Neural progenitor cell (in vitro differentiated cells): Measurements from ENCODE around the gene ARSA. TPM values are rescaled to one million over a fixed set of nuclear protein-coding genes. Genes with fewer than 3 reads are reported as not detected.

ENCODE experiments used
- DNase-seq: peaks from one replicate; pipeline ENCODE4 v3.0.0-alpha.2; 2016; ENCODE audit warnings: low spot score
- H2AFZ ChIP-seq: fragments of 200-600 bp; sonication (generic); replicated peaks from 2 replicates; pipeline ENCODE4 v1.6.1; 2016; ENCODE audit warnings: antibody characterized with exemption
- H3F3A ChIP-seq: fragments of 200-600 bp; sonication (generic); 2 replicates; pipeline ENCODE4 v1.6.1; 2016; ENCODE audit warnings: antibody characterized with exemption, low read depth
- H3K27ac ChIP-seq: fragments of 200-600 bp; sonication (generic); 2 replicates; pipeline ENCODE4 v1.5.1; 2016; ENCODE audit warnings: mild to moderate bottlenecking
- H3K27me3 ChIP-seq: fragments of 200-600 bp; sonication (generic); 2 replicates; pipeline ENCODE4 v1.6.1; 2016; ENCODE audit warnings: mild to moderate bottlenecking, moderate library complexity
- H3K36me3 ChIP-seq: fragments of 200-600 bp; sonication (generic); 2 replicates; pipeline ENCODE4 v1.5.1; 2016
- H3K4me1 ChIP-seq: fragments of 200-600 bp; sonication (generic); 2 replicates; pipeline ENCODE4 v1.6.1; 2016; ENCODE audit warnings: mixed run types
- H3K4me2 ChIP-seq: fragments of 200-600 bp; sonication (generic); 2 replicates; pipeline ENCODE4 v1.6.1; 2016
- H3K4me3 ChIP-seq: fragments of 200-600 bp; sonication (generic); 2 replicates; pipeline ENCODE4 v1.5.1; 2016
- H3K79me2 ChIP-seq: fragments of 200-600 bp; sonication (generic); 2 replicates; pipeline ENCODE4 v1.6.1; 2016; ENCODE audit warnings: low read depth
- H3K9ac ChIP-seq: fragments of 200-600 bp; sonication (generic); 2 replicates; pipeline ENCODE4 v1.6.1; 2016
- H3K9me3 ChIP-seq: fragments of 200-600 bp; sonication (generic); 2 replicates; pipeline ENCODE4 v1.5.1; 2016; ENCODE audit warnings: low read depth
- H4K20me1 ChIP-seq: fragments of 200-600 bp; sonication (generic); 2 replicates; pipeline ENCODE4 v1.6.1; 2016; ENCODE audit warnings: low read depth
- H3K27ac Mint-ChIP-seq: 3 replicates; pipeline ENCODE4 v1.8.0; 2021; ENCODE audit warnings: mixed read lengths
- H3K27me3 Mint-ChIP-seq: 2 replicates; pipeline ENCODE4 v1.8.0; 2022; ENCODE audit warnings: low read depth, mild to moderate bottlenecking, inconsistent platforms, moderate library complexity, mixed read lengths; ENCODE audit not compliant: insufficient read depth
- H3K36me3 Mint-ChIP-seq: 3 replicates; pipeline ENCODE4 v1.8.0; 2021; ENCODE audit warnings: mixed read lengths
- H3K4me1 Mint-ChIP-seq: 3 replicates; pipeline ENCODE4 v1.8.0; 2021; ENCODE audit warnings: mixed read lengths
- H3K4me3 Mint-ChIP-seq: 3 replicates; pipeline ENCODE4 v1.8.0; 2021; ENCODE audit warnings: mild to moderate bottlenecking, moderate library complexity, mixed read lengths
- H3K9me3 Mint-ChIP-seq: 3 replicates; pipeline ENCODE4 v1.8.0; 2020; ENCODE audit warnings: mixed read lengths
- CTCF ChIP-seq: fragments of 200-600 bp; sonication (generic); IDR thresholded peaks from 2 replicates; pipeline ENCODE4 v1.5.1; 2017; ENCODE audit warnings: antibody characterized with exemption, mild to moderate bottlenecking
- EZH2 ChIP-seq: fragments of 200-600 bp; sonication (generic); IDR thresholded peaks from 2 replicates; pipeline ENCODE4 v1.6.1; 2017; ENCODE audit warnings: antibody characterized with exemption, mild to moderate bottlenecking, moderate library complexity
- EZH2phosphoT487 ChIP-seq: fragments of 200-600 bp; sonication (generic); IDR thresholded peaks from 2 replicates; pipeline ENCODE4 v1.6.1; 2017; ENCODE audit warnings: antibody characterized with exemption
- total RNA-seq: library from RNA; depleted of rRNA; stranded (reverse); fragments of >200 nt; gene quantifications from 2 replicates; pipeline ENCODE4 v1.2.3, GENCODE V29; 2015; ENCODE audit warnings: low replicate concordance

ARSA gene
- total RNA-seq, 1 donor from 2014 or later = 4.2 TPM

GRCh38 chr22:50624347-50625130, 3.4 kb downstream of the ARSA start:
- no peak overlapping the region for H3K27ac ChIP-seq
- no peak overlapping the region for H3K4me3 ChIP-seq
- H3K9me3 ChIP-seq = no peaks in the 10 kb centered on the region
- H2AFZ ChIP-seq = no peak overlapping the region
- H3K9ac ChIP-seq = no peak overlapping the region
- H4K20me1 ChIP-seq = peaks cover 4% of the 10 kb centered on the region
- no peaks in the 10 kb centered on the region for H3K9me3 Mint-ChIP-seq
- no peaks in the 10 kb centered on the region for H3K36me3 Mint-ChIP-seq
- H3K4me2 ChIP-seq = no peak overlapping the region
- TF ChIP-seq EZH2 = no peak
- no peak for TF ChIP-seq EZH2phosphoT487
- TF ChIP-seq CTCF = no peak
- peaks cover 2% of the 10 kb centered on the region for H3K27me3 Mint-ChIP-seq
- no peak overlapping the region for H3K27ac Mint-ChIP-seq
- no peak overlapping the region for H3K4me3 Mint-ChIP-seq
- H3F3A ChIP-seq = peaks cover 28% of the 10 kb centered on the region
- no peak for DNase-seq
- peaks cover 20% of the 10 kb centered on the region for H3K4me1 ChIP-seq
- H3K36me3 ChIP-seq = no peaks in the 10 kb centered on the region
- peaks cover 38% of the 10 kb centered on the region for H3K4me1 Mint-ChIP-seq
- H3K27me3 ChIP-seq = peaks cover 20% of the 10 kb centered on the region
- H3K79me2 ChIP-seq = no peaks in the 10 kb centered on the region

GRCh38 chr22:50622723-50623327, 5.1 kb downstream of the ARSA start:
- Histone ChIP-seq H3F3A (peaks cover 27% of the 10 kb centered on the region), H3K27me3 (peaks cover 22% of the 10 kb centered on the region), H4K20me1 (peaks cover 4% of the 10 kb centered on the region), H3K27ac (no peak overlapping the region), H3K4me3 (no peak overlapping the region), H3K9ac (no peak overlapping the region), H2AFZ (no peak overlapping the region), H3K4me2 (no peak overlapping the region), H3K36me3 (no peaks in the 10 kb centered on the region), H3K9me3 (no peaks in the 10 kb centered on the region), H3K4me1 (peaks cover 20% of the 10 kb centered on the region), H3K79me2 (no peaks in the 10 kb centered on the region)
- TF ChIP-seq CTCF = no peak
- TF ChIP-seq EZH2 = no peak
- no peak for TF ChIP-seq EZH2phosphoT487
- H3K4me1 Mint-ChIP-seq = peaks cover 28% of the 10 kb centered on the region
- DNase-seq = no peak
- H3K27ac Mint-ChIP-seq = no peak overlapping the region
- H3K4me3 Mint-ChIP-seq = peak overlapping the region; percentile 52
- H3K9me3 Mint-ChIP-seq = no peaks in the 10 kb centered on the region
- H3K36me3 Mint-ChIP-seq = no peaks in the 10 kb centered on the region
- peaks cover 5% of the 10 kb centered on the region for H3K27me3 Mint-ChIP-seq

- Histone ChIP-seq H3K36me3 (no peaks in the 10 kb centered on the region), H3K4me3 (peak overlapping the region; percentile 33), H2AFZ (no peak overlapping the region), H3K4me1 (peaks cover 20% of the 10 kb centered on the region), H3K79me2 (no peaks in the 10 kb centered on the region), H3K27me3 (peaks cover 22% of the 10 kb centered on the region), H4K20me1 (peaks cover 1% of the 10 kb centered on the region), H3K9ac (no peak overlapping the region), H3K9me3 (no peaks in the 10 kb centered on the region), H3K27ac (no peak overlapping the region), H3F3A (peaks cover 20% of the 10 kb centered on the region), H3K4me2 (peak overlapping the region; percentile 64)
- H3K4me3 Mint-ChIP-seq = peak overlapping the region; percentile 49
- DNase-seq = peak; percentile 63
- H3K9me3 Mint-ChIP-seq = peaks cover 1% of the 10 kb centered on the region
- peak overlapping the region; percentile 6 for H3K27ac Mint-ChIP-seq
- H3K36me3 Mint-ChIP-seq = no peaks in the 10 kb centered on the region
- H3K4me1 Mint-ChIP-seq = peaks cover 28% of the 10 kb centered on the region
- TF ChIP-seq CTCF = peak; percentile 45
- no peak for TF ChIP-seq EZH2
- no peak for TF ChIP-seq EZH2phosphoT487
- peaks cover 5% of the 10 kb centered on the region for H3K27me3 Mint-ChIP-seq
Observed at GRCh38 chr22:50621948-50622722, 5.8 kb downstream of the ARSA start.
